Measurements from ENCODE around the gene FOXJ3.

GRCh38 chr1:42176902-42177519 lies 158.0 kb downstream of the FOXJ3 start:
- TF ChIP-seq POLR2A (IDR thresholded peaks at IDR 0.05) (no peak), CTCF (IDR thresholded peaks at IDR 0.05) (peak in 2 of 4 experiments; percentile 57 to 59)

All from sigmoid colon (tissue), 3 donors.